GM19023 (cell line): ENCODE measurements around the gene MLXIP.

ENCODE experiments used
- ATAC-seq: cut with Tn5 transposase; IDR thresholded peaks from one replicate; pipeline ENCODE4 v1.9.1; 2021; ENCODE audit warnings: mild to moderate bottlenecking, moderate library complexity; ENCODE audit not compliant: unreplicated experiment

The MLXIP gene

DNA sequence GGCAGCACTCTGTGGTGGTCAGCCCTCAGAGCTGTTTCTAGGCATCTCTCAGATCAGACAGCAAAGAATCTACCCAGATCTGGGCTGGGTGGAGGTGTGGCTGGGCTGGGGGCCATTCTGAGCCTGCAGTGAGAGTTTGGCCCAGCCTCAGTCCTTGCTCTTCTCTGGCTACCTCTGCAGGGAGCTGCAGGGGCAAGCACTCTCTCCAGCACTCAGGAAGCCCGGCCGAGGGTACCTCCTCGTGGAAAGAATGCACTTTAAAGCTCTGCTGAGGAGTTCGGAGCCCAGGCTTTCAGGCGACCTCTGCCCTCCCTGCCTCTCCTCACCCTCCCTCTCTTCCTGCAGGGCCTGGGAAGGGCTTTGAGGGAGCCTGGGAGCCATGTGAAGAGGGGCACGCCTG is 64.3 kb downstream of the MLXIP start:
- ATAC-seq = no peak

DNA sequence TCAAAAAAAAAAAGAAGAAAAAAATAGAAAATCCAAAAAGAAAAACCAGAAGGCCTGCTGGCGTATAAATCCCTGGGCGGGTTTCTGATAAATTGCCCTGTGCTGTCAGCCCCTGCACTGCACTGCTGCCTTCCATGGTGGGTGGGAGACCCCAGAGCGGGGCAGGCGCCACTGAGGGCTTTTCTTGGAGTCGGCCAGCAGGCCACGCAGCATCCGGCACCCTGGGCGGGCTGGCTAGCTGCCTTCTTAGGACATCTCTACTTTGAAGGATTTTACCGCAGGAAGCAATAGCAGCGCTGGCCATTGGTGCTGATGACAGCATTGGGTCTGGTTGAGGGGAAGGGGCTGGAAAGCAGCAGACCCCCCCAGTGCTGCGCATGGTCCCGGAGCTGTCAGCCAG is 66.3 kb downstream of the MLXIP start:
- no peak for ATAC-seq

DNA sequence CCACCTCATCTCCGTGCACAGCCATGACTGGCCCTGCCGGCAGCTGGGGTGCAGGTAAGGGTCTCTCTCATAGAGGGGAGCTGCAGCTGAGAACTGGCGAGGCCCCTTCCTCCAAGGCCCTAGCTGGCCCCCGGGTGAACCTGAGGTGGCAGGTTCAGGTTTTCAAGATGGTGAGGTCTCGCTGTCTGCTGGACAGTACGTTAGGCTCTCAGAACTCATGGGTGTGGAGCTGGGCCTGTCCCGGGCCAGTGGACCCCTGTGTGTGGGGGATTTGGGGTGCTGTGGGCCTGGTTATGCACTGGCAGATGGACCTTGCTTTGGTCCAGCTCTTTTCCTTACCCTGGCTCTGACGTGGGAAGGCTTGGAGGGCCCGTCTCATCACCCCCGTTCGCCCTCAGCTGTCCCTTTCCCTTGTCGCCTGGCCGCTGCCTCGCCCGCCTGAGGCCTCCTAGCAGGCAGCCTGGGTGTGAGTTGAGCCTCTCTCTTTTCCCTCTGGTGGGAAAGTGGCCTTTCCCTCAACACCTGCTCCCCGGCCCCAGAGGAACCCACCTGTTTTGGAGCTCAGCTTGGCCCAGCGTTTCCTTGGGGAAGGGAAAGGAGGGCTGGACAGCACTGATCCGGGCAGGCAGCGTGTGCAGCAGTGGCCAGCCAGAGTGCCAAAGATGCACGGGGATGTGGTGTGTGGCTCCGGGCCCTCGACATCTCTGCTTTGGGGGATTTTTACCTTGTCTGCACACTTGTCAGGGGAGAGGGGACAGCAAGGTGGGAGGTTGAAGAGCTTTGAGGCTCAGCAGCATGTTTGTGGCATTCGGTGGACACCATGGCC is 67.2 kb downstream of the MLXIP start:
- no peak for ATAC-seq

DNA sequence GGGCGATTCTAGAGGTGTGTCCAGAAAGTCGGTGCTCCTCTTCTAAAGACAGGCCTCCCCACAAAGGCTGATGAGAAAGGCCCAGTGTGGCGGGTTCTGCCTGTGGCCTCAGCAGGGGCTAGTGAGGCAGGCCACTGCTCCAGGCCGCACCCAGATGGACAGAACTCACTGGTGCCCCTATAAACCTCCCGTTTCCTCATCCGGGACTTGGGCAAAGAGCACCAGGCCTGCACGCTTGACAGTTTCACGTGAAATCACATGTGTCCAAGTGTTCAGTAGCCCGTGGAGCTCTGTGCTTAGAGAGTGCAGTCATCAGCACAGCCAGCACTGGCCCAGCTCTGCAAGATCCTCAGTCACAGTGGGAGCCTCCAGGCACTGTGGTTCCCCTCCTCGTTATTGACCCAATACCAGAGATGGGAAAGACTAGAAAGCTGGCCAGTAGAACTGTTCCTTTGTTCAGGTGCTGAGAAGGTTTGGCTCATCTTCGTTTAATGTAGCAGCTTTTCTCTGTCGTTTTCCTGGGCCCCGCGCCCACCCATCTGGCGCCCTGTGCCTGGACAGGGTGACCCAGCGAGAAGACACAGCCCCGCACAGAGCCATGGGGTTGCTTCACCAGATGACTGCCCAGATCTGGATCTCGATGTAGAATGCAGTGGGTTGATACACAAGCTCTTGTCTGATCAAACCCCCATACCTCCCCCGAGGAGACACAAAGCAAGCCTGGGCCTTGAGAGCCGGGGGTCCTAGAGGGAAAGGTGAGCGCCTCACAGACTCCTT is 69.1 kb downstream of the MLXIP start:
- ATAC-seq = no peak

DNA sequence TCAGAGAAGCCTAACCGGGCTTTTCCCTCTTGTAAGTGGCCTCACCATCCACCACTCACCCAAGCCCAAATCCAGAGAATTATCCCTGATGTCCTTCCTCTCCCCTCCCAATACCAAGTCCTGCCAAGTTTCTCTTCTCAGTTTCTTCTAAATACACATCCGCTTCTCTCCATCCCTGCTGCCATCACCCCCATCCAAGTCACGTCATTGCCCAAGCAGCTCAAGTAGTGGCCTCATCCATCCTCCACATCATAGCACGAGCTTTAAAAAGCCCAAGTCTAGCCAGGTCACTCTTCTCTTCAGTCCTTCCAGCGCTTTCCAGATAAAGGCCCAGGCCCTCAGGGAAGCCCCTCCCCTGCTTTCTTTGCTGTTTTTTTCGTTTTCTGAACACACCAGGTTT is 70.1 kb downstream of the MLXIP start:
- ATAC-seq = no peak

DNA sequence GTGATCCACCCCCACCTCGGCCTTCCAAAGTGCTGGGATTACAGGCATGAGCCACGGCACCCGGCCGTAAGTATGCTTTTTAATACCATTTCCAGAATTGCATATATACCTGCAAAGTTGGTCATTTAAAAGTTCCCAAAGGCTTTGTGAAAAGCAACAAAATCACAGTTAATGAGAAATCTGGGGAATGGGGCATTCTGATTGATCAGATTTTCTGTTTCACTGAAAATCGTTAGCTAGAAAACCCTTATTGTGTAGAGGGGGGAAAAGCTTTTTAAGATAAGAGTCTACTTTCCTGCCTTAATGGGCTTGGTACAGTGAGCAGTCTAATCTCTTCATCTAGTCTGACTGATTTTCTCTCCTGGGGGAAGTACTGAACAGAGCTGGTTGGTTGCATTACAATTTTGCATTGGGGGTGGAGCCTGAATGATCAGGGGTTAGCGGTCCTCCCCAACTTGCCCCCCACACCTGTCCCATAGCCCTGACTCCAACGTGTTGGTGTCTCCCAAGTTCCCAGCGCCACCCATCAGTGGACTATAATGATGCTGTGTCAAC is 71.6 kb downstream of the MLXIP start:
- no peak for ATAC-seq

DNA sequence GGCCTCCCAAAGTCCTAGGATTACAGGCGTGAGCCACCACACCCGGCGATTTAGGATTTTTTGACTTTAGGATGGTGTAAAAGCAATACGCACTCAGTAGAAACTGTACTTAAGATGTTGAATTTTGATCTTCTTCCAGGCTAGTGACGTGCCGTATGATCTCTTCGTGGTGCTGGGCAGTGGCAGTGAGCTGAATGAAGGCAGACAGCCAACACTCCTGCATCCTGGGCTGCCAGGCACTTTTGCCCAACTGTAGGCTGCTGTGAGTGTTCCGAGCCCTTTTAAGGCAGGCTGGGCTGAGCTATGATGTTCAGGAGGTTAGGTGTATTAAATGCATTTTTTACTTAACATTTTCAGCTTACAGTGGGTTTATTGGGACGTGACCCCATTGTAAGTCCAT is 74.2 kb downstream of the MLXIP start:
- ATAC-seq = no peak

DNA sequence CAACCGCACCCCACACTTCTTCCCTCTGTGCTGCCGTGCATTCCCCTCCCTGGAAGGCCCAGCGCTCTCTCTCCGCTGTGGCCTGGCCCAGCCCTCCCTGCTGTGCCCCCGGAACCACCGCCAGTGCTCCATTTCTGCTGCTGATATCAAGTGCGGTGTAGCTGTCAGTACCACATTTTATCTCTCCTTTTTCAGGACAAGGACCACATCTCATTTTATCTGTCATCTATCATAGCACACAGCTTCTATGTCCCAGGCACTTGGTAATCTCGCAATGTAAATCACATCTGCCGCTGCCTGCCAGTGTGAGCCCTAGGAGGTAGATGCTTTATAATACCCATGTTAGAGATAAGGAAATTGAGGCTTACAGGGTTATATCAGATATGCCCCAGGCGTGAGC is 77.1 kb downstream of the MLXIP start:
- no peak for ATAC-seq

DNA sequence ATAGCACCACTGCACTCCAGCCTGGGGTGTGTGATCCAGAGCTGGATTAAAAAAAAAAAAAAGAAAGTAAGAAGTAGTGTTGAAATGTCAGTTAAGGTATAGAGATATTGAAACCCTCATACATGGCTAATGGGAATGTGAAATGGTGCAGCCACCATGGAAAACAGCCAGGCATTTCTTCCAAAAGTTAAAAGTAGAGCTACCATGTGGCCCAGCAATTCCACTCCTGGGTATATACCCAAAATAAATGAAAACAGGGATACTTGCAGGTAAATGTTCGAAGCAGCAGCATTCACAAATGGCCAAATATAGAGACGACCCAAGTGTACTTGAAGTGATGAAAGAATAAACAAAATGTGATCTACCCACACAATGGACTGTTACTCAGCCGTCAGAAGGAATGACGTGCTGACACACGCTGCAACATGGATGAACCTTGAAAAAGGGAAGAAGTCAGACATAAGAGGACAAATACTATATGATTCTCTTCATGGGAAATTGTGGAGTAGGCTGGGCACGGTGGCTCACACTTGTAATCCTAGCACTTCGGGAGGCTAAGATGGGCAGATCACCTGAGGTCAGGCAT is 80.2 kb downstream of the MLXIP start:
- ATAC-seq = no peak

DNA sequence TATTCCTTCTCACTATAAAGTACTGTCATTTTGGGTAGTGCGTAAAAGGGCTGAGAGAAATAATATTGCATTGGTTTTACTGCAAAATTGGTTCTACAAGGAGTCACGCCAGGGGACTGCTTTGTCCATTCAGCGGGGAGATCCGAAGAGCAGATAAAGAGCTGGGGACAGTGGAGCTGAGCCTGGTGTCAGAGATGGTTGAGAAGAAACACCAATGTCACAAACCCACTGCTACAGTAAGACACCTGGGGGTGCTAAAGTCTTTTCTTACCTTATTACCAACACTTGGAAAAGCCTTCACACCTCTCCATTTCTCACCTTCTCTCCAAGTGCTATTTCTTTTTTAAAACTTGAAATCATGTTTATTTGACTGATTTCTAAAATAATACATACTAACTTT is 81.3 kb downstream of the MLXIP start:
- no peak for ATAC-seq

DNA sequence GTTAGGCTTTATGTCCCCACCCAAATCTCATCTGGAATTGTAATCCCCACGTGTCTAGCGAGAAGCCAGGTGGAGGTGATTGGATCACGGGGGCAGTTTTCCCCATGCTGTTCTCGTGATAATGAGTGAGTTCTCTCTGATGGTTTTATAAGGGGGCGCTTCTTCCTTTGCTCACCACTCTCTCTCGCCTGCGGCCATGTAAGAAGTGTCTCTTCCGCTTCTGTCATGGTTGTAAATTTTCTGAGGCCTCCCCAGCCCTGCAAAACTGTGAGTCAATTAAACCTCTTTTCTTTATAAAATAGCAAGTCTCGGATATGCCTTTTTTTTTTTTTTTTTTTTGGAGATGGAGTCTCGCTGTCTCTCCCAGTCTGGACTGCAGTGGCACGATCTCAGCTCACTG is 82.2 kb downstream of the MLXIP start:
- no peak for ATAC-seq

DNA sequence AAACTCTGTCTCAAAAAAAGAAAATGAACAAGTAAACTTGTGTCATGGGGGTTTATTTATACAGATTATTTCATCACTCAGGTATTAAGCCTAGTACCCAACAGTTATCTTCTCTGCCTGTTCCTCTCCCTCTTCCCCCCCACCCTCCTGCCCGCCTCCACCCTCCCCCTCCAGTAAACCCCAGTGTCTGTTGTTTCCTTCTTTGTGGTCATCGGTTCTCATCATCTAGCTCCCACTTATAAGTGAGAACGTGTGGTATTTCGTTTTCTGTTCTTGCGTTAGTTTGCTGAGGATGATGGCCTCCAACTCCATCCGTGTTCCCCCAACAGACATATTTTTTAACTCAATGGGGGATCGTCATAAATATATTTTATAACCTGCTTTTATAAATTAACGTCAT is 83.1 kb downstream of the MLXIP start:
- no peak for ATAC-seq

DNA sequence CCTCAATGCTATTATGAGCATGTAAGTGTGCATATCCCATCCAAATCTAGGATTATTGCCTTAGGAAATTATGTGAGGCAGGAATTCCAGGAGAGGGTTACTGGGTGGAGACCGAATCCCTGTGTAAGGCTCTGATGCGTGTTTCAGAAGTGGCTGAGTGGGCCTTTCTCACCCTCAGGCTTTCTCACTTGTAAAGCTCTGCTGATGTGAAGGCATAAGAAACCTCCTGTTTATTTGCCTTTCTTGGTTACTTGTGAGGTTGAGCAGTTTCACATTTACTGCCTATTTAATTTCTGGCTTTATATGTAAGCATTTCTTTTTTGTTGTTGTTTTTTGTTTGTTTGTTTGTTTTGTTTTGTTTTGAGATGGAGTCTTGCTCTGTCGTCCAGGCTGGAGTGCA is 84.4 kb downstream of the MLXIP start:
- no peak for ATAC-seq

DNA sequence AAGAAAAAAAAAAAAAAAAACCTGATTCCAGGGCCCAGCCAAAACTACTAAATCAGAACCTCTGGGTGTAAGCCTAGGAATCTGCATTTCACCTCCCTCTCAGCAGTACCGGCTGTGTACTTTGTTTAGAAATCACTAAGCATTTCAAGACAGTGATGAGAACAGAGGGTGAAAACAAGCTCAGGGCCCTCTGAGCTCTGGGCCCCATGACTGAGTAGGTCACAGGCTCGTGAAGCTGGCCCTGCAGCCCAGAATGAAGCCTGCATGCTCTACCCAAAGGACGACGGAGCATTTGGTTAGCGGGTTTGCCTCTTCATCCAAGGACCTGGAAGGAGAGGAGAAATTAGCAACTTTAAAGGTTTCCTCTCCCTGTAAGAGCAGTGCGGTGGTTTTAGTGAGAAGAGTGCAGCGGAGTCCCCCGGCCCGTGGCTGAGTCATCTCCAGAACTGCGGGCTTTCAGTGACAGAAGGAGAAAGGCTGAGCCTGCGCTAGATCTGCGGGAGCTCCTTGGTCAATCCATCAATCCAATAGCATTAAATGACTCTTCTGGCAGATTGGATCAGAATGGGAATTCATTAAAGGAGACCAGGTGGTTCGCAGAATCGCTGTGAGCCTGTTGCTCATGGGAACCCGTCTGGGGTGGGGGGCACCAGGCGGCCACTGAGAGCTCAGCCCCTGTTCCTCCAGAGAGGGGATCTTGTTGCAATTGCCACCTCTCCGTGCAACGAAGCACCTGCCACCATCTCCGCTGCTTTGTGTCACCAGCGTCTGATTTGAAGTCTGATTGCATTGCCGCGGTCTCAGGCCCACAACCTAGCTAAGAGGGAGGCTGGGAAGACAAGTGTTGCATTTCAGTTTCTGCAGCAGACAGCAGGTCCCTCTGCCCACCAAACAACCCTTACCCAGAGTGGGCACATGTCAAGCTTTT is 88.1 kb downstream of the MLXIP start:
- peak; percentile 71 for ATAC-seq

DNA sequence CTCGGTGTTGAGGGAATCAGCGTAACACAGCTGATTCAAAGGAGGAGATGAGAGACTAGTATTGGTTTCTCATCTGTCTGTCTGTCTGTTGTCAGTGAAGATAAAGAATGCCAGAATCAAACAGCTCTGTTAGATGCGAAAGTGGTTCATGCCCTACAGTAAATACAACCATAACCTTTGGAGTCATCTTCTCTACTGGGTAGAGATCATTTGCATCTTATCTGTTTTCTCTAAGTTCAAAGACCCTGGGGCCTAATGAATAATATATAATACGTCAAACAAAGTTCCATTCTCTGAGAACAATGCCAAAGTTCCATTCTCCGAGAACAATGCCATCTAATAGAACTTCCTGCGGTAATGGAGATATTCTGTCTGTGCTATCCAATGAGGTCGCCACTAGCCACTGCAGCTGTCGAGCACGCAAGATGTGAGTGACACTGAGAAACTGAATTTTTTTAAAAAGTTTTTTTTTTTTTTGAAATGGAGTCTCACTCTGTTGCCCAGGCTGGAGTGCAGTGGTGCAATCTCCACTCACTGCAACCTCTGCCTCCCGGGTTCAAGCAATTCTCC is 88.9 kb downstream of the MLXIP start:
- no peak for ATAC-seq

DNA sequence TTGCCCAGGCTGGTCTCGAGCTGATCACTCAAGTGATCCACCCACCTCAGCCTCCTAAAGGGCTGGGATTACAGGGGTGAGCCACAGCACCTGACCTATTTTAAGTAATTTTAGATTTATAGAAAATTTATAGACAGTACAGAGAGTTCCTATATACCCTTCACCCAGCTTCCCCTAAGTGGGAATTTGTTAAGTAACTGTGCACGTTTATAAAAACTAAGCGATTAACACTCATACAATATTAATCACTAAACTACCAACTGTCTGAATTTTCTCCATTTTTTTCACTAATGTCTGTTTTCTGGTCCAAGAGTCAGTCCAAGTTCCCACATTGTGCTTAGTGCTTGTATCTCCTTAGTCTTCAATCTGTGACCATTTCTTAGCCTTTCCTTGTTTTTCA is 89.9 kb downstream of the MLXIP start:
- no peak for ATAC-seq

DNA sequence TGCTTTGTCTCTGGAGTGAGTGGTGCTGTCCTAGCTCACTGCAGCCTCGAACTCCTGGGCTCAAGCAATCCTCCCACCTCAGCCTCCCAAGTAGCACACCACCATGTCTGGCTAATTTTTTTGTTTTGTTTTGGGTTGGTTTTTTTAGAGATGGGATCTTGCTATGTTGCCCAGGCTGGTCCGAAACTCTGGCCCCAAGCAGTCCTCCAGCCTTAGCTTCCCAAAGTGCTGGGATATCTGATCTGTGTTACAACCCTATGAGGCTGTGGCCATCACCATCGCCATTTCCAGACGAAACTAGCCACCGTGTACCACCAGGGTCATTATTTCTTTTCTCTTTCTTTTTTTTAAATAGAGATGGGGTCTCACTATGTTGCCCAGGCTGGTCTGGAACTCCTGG is 92.8 kb downstream of the MLXIP start:
- no peak for ATAC-seq

DNA sequence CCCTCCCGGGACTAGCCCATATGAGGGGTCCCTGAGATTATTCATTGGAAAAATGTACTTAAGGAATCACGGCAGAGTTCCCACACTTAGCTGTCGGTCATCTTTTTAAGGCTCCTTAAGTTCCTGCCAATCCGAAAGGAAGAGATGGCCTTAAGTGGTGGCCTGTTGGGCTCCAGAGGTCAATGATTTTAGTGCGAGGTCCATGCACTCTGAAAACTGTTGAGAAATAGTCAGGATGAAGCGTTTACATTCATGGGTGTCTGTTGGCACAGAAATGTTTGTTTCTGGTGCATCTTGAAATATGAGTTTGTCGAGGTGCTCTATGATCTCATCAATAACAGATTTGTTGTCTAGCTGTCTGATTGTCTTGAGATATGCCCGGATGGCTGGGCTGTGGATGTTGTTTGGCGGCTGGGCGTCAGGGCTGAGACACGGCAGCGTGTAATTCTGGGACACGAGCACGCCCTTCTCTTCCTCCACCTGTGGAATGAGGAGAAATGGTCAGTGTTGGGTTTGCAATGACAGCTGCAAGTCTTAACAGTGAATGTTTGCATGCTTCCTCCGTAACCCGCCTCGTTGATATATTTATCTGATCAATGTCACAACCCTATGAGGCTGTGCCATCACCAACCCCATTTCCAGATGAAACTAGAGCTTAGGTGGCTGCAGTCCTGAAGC is 93.8 kb downstream of the MLXIP start:
- no peak for ATAC-seq

DNA sequence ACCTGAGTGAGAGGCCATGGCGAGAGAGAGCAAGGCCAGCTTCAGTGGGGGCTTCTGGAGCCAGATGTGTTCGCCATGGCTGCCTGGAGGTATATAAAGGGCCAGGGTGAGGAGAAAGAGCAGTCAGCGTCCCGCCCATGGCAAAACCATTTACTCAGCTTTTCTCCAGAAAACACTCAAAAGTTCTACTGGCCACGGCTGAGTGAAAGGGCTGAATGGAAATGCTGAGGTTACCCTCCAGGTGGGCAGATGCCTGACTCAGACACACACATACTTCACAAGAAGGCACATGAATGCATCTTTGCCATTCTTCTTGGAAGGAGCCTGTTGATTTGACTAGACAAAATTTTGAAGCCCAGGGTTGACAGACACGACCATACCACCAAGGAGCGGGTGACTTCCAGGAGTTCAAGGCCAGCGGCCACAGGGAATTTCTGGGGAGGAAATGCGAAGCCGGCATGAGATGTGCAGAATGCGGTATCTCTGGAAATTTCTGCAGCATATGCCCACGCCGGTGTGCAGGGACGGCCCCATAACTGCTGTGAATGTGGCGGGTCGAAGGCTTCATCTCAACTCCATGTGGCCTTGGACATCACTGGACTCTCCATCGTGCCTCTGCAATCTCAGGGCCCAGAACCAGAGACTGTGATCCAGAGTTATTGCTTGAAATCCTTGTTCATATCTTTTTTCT is 95.7 kb downstream of the MLXIP start, which contains the start of gene IL31:
IL31 (minus strand) TSS at position 67 of the 691 bp plus-strand sequence; CDS start at position 18, 49 bp downstream.
- no peak for ATAC-seq
